ENCODE results near the gene KMT5B. TPM values are rescaled to one million over a fixed set of nuclear protein-coding genes. Genes with fewer than 3 reads are reported as not detected.
A peak's percentile ranks its signal among the peaks of the same experiment; 100 is the strongest.

The KMT5B gene
- total RNA-seq, 1 donor = 20.1 TPM

DNA sequence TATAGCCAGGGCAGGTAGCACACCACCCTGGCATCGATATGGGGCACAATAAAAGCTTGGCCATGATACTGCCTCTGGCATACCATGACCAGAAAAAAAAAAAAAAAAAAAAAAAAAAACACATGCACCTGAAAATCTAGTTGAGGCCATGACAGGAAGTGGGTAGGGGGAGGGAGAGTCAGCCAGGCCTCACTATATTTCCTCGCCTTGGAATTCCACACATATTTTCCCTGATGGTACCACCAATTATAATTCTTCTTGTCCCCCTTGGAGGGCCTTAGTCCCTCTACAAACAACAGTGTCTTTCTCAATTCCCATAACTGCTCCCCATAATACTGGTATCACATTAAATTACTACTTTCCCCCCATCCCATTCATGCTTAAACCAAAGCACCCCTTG is 79.3 kb downstream of the KMT5B start:
- DNase-seq (ENCODE audit: low read depth) = no peak
- TF ChIP-seq, protein P1, sequence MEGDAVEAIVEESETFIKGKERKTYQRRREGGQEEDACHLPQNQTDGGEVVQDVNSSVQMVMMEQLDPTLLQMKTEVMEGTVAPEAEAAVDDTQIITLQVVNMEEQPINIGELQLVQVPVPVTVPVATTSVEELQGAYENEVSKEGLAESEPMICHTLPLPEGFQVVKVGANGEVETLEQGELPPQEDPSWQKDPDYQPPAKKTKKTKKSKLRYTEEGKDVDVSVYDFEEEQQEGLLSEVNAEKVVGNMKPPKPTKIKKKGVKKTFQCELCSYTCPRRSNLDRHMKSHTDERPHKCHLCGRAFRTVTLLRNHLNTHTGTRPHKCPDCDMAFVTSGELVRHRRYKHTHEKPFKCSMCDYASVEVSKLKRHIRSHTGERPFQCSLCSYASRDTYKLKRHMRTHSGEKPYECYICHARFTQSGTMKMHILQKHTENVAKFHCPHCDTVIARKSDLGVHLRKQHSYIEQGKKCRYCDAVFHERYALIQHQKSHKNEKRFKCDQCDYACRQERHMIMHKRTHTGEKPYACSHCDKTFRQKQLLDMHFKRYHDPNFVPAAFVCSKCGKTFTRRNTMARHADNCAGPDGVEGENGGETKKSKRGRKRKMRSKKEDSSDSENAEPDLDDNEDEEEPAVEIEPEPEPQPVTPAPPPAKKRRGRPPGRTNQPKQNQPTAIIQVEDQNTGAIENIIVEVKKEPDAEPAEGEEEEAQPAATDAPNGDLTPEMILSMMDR (IDR thresholded peaks at IDR 0.05; ENCODE audit: insufficient read depth, low read length) = no peak

DNA sequence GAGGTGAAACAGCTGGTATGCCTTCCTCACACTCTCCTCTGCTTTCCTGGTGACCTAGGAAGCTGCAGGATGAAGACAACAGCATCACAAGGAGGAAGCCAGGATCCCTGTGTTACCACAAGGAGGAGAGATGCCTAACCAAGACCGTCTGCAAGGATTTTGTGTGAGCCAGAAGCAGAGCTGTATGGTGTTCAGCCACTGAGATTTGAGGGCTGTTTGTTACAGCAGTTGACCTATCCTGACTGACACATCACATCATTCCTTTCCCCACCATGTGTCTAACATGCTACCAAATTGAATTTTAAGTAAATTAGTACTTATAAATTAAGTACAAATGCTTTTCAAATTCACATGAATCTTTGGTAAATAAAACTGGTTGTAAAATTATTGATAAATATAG is 83.0 kb downstream of the KMT5B start:
- TF ChIP-seq, protein P1 (IDR thresholded peaks at IDR 0.05; ENCODE audit: insufficient read depth, low read length) = no peak
- H3K4me3 ChIP-seq (ENCODE audit: low read depth, low read length) = no peak overlapping the region
- DNase-seq (ENCODE audit: low read depth) = no peak

More for the DNA sequence above, 79.3 kb downstream of the KMT5B start:
- H3K4me3 ChIP-seq (ENCODE audit: low read depth, low read length) = no peak overlapping the region

DNA sequence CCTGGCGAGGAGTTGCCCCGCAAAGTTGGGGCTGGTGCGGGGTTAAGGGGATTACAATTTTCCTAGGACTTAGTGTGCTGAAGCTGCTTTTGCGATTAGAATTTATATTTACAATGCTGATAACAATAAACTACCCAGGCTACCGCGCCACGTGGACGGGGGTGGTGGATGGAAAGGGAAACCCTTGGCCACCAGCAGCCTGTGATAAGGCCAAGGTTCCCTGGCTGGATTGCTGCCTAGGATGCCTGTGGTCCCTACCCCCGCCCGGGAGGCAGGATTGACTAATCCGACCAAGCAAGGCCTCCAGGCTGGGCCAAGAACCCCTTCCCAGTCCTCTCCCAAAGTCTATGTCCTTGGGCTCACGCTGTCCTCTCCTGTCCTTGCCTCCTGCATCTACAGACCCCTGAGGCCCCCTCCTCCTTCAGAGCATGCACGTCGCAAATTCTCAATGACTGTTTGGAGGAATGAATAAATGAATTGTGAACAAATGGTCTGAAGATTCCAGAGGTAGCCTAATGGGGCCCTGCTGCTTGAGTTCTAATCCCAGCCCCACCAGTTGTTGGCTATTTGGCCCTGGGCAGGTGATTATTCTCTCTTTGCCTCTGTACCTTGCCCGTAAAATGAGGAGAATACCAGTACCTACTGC is 84.3 kb downstream of the KMT5B start:
- TF ChIP-seq, protein P1 (IDR thresholded peaks at IDR 0.05; ENCODE audit: insufficient read depth, low read length) = no peak
- DNase-seq (ENCODE audit: low read depth) = peak; percentile 82
- peak overlapping the region; percentile 40 for H3K4me3 ChIP-seq (ENCODE audit: low read depth, low read length)

DNA sequence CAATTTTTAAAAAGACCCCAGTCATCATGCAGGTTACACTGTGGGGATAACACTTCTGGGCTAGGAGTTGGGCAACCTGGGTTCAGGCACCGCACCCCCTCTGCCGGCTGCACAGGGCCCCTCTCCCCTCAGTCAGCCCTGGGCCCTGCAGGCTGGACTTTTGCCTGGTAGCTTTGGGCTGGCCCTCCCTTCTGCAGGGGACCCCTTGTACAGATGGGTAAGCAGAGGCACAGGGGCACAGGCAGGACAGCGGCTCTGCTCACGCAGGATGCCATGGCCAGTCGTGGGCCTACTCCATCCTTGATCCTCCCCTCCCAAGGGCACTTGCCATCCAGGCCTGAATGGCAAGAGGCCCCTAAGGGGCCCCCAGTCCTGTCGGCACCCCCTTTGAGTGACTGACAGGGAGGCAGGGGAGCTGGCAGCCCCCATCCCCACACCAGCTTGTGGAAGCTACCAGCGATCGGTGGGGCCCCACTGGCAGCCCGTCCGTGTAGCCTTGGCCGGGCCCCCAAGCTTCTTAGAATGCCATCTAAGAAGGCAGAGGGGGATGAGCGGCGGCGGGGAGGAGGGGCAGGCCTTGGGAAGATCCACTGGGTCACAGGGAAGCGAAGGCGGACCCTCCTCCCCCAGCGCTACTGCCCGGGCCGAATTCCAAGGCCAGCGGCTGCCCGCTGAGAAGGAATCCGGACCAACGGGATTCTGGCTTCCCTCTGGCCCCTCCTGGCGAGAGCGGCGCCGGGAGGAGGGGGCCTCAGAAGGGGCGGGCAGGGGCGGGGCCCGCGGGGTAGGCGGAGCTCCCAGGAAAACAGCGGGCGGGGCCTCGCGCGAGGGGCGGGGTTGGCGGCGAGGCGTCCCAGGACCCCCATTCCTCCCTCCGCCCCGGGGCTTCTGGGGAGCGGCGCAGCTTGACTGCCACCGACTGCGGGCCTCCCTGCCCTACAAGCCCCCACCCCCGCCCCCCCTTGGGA is 85.1 kb downstream of the KMT5B start:
- peak overlapping the region; percentile 40 for H3K4me3 ChIP-seq (ENCODE audit: low read depth, low read length)
- peak; percentile 33 for DNase-seq (ENCODE audit: low read depth)

GRCh38 chr11:68125164-68125563 is 87.9 kb downstream of the KMT5B start:
- TF ChIP-seq, protein P1 (IDR thresholded peaks at IDR 0.05; ENCODE audit: insufficient read depth, low read length) = no peak
- no peak for DNase-seq (ENCODE audit: low read depth)
- H3K4me3 ChIP-seq (ENCODE audit: low read depth, low read length) = no peak overlapping the region

More for the DNA sequence above, 85.1 kb downstream of the KMT5B start:
- TF ChIP-seq, protein P1 (IDR thresholded peaks at IDR 0.05; ENCODE audit: insufficient read depth, low read length) = no peak

DNA sequence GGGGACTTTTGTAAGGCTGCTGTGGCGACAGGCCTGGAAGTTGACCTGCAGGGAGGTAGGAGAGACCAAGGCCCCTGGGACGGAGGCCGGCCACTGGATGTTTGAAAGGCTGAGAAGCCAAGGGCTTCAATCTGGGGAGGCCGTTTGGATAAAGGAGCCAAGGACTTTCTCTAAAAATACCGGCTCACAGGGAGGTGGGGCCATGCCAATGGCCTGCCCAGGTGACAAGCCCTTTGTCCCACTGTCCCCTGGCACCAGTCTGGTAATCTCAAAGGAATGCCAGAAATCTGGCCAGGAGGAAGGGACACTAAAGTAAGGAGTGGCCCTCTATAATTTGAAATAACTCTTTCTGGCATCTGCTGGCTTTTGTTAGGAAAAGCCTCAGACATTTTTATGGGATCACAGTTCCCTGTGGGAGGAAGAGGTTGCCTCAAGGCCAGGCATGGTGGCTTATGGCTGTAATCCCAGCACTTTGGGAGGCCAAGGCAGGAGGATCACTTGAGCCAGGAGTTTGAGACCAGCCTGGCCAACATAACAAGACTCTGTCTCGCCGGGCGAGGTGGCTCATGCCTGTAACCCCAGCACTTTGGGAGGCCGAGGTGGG is 90.1 kb downstream of the KMT5B start:
- no peak for DNase-seq (ENCODE audit: low read depth)
- H3K4me3 ChIP-seq (ENCODE audit: low read depth, low read length) = no peak overlapping the region
- TF ChIP-seq, protein P1 (IDR thresholded peaks at IDR 0.05; ENCODE audit: insufficient read depth, low read length) = no peak

Measured in fibroblast of the aortic adventitia (primary cell).